Activated T-cell treated with anti-CD3 and anti-CD28 coated beads, Interleukin-2, amount 50 U/mL, for 72 hours (primary cell): ENCODE measurements around the gene RNF223. TPM values are rescaled to one million over a fixed set of nuclear protein-coding genes. Genes with fewer than 3 reads are reported as not detected.

Experiments used
- ATAC-seq, 2 donors: fragments of 150-1000 bp; cut with Tn5 transposase; replicated peaks in 1 of 2; 2 replicates each; pipeline ENCODE4 v1.10.0; 2021; ENCODE audit warnings: moderate library complexity in 2 of 2, mild to moderate bottlenecking in 1 of 2
- DNase-seq, 2 donors: peaks; one replicate each; pipeline ENCODE4 v3.0.0; 2021 to 2022; ENCODE audit warnings: mixed read lengths in 1 of 2
- H3K27ac Mint-ChIP-seq: one replicate; pipeline ENCODE4 v1.8.0; 2022; ENCODE audit warnings: mild to moderate bottlenecking, moderate library complexity, mixed read lengths
- H3K27me3 Mint-ChIP-seq: one replicate; pipeline ENCODE4 v1.8.0; 2022; ENCODE audit warnings: low read depth, mixed read lengths
- H3K36me3 Mint-ChIP-seq, 2 donors: one replicate each; pipeline ENCODE4 v1.8.0; 2022; ENCODE audit warnings: mixed read lengths in 2 of 2, mild to moderate bottlenecking in 1 of 2; ENCODE audit not compliant: insufficient read depth in 2 of 2
- H3K4me1 Mint-ChIP-seq: one replicate; pipeline ENCODE4 v1.8.0; 2022; ENCODE audit warnings: low read depth, mixed read lengths
- H3K4me3 Mint-ChIP-seq, 2 donors: one replicate each; pipeline ENCODE4 v1.8.0; 2022; ENCODE audit warnings: mild to moderate bottlenecking in 2 of 2, mixed read lengths in 2 of 2, moderate library complexity in 2 of 2
- H3K9me3 Mint-ChIP-seq, 2 donors: one replicate each; pipeline ENCODE4 v1.8.0; 2022; ENCODE audit warnings: mixed read lengths in 2 of 2
- total RNA-seq, 2 donors: library from RNA; stranded (reverse); gene quantifications; one replicate each; pipeline ENCODE4 v1.2.3, GENCODE V29; 2022

The RNF223 gene
- total RNA-seq, 2 donors from 2014 or later: 0.12 TPM; not detected in 1

DNA sequence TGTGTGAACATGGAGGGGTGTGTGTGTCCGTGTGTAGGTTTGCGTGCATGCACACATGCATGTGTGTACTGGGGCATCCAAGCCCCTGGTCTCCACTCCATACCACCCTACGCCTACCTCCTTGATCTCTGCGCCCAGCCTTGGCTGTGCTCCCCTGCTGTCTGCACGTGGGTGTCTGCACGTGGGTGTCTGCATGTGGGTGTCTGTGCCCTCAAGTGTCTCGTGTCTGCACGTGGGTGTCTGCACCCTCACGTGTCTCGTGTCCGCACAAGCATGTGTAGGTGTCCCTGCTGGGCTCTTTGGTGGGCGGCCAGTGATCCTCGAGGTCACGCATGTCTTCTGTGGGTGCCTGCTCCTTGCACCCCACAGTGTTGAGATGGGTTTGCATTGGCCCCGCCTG is 21.1 kb downstream of the RNF223 start:
- DNase-seq (no peak), ATAC-seq (no peak)
- Mint-ChIP-seq H3K27me3 (peaks cover 2% of the 10 kb centered on the region), H3K4me3 (no peak overlapping the region), H3K9me3 (peaks cover 0 to 3% of the 10 kb centered on the region in 2 donors), H3K4me1 (no peaks in the 10 kb centered on the region), H3K36me3 (no peaks in the 10 kb centered on the region), H3K27ac (no peak overlapping the region)

DNA sequence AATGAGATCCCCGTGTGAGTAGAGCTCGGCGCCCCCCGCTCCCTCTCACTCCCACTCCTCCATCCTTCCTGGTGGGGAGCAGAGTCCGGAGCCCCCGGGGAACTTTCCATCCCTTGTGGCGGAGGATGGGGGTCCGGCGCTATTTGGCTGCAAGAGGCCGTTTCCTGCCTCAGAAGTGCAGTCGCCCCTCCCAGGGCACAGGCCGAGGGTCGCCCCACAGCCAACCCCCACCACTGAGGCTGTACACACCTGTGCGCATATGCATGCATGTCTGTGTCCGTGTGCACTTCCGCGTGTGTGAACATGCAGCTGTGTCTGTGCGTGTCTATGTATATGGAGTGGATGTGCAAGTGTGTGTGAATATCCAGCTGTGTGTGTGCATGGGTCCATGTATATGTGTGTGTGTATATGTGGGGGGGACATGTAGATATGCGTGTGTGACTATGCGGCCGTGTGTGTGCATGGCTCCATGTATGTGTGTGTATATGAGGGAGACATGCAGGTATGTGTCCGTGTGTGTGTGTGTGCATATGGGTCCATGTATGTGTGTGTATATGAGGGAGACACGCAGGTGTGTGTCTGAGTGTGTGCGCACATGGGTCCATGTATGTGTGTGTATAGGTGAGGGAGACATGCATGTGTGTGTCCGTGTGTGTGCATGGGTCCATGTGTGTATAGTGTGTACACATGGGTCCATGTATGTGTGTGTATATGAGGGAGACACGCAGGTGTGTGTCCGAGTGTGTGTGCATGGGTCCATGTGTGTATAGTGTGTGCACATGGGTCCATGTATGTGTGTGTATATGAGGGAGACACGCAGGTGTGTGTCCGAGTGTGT is 21.9 kb downstream of the RNF223 start:
- ATAC-seq (no peak), DNase-seq (no peak)
- peaks cover 0 to 3% of the 10 kb centered on the region in 2 donors for H3K9me3 Mint-ChIP-seq
- no peaks in the 10 kb centered on the region for H3K27me3 Mint-ChIP-seq
- H3K27ac Mint-ChIP-seq: no peak overlapping the region
- H3K4me1 Mint-ChIP-seq: no peaks in the 10 kb centered on the region
- no peaks in the 10 kb centered on the region for H3K36me3 Mint-ChIP-seq
- no peak overlapping the region for H3K4me3 Mint-ChIP-seq

DNA sequence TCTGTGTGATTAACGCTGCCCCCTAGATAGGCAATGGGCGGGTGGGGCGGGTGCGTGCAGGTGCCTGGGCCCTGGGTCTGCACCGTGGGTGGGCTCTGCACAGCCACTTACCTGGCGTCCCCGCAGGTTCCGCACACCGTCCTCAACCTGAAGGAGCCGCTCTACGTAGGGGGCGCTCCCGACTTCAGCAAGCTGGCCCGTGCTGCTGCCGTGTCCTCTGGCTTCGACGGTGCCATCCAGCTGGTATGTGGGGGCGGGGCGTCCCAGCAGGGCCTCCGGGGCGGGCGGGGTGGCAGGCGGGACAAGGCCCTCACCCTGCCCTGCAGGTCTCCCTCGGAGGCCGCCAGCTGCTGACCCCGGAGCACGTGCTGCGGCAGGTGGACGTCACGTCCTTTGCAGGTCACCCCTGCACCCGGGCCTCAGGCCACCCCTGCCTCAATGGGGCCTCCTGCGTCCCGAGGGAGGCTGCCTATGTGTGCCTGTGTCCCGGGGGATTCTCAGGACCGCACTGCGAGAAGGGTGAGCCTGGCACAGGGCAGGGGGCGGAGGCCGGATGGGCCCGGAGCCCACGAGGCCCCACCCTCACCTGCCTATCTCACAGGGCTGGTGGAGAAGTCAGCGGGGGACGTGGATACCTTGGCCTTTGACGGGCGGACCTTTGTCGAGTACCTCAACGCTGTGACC is 22.8 kb downstream of the RNF223 start:
- H3K9me3 Mint-ChIP-seq: peaks cover 0 to 3% of the 10 kb centered on the region in 2 donors
- H3K4me3 Mint-ChIP-seq: no peak overlapping the region
- no peaks in the 10 kb centered on the region for H3K4me1 Mint-ChIP-seq
- DNase-seq: no peak
- no peak for ATAC-seq
- no peaks in the 10 kb centered on the region for H3K36me3 Mint-ChIP-seq
- H3K27ac Mint-ChIP-seq: no peak overlapping the region
- H3K27me3 Mint-ChIP-seq: no peaks in the 10 kb centered on the region

DNA sequence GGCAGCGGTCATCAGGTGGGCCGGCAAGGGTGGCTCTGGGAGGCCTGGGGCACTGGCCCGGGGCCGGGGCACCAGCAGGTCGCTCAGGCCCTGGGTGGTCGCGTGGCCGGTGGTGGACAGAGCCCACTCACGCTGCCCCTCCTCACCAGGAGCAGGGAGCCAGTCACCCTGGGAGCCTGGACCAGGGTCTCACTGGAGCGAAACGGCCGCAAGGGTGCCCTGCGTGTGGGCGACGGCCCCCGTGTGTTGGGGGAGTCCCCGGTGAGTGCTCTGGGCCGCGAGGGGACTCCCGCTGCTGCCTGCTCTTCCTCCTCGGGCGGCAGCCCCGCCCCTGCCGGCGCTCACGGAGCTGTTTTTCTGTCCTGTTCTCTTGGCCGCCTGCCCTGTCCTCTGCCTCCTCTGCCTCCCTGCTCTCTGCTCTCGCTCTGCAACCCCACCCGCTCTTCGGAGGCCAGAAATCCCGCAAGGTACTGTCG is 23.5 kb downstream of the RNF223 start:
- Mint-ChIP-seq H3K27ac (no peak overlapping the region), H3K27me3 (no peaks in the 10 kb centered on the region), H3K9me3 (peaks cover 0 to 3% of the 10 kb centered on the region in 2 donors), H3K4me3 (no peak overlapping the region), H3K4me1 (no peaks in the 10 kb centered on the region), H3K36me3 (no peaks in the 10 kb centered on the region)
- no peak for DNase-seq
- ATAC-seq: no peak

DNA sequence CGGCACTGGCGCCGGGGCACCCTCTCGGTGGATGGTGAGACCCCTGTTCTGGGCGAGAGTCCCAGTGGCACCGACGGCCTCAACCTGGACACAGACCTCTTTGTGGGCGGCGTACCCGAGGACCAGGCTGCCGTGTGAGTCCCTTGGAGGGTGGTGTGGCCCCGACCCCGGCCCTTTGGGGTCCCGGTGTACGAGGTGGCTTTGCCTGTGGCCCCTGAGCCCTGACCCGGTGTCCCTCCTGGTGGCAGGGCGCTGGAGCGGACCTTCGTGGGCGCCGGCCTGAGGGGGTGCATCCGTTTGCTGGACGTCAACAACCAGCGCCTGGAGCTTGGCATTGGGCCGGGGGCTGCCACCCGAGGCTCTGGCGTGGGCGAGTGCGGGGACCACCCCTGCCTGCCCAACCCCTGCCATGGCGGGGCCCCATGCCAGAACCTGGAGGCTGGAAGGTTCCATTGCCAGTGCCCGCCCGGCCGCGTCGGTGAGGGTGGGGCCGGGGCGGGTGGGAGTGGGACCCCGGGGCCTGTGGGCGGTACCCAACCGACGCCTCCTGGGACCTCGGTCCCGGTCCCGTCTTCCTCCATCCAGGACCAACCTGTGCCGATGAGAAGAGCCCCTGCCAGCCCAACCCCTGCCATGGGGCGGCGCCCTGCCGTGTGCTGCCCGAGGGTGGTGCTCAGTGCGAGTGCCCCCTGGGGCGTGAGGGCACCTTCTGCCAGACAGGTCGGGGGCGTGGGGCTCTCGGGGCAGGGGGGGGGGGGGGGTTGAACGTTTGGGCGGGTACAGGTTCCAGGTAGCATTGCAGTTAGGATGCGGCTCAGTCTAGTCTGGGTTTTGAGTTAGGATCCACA is 24.6 kb downstream of the RNF223 start:
- DNase-seq (no peak), ATAC-seq (no peak)
- Mint-ChIP-seq H3K4me3 (no peak overlapping the region), H3K36me3 (no peaks in the 10 kb centered on the region), H3K27ac (no peak overlapping the region), H3K4me1 (no peaks in the 10 kb centered on the region), H3K9me3 (peaks cover 0 to 3% of the 10 kb centered on the region in 2 donors), H3K27me3 (no peaks in the 10 kb centered on the region)

DNA sequence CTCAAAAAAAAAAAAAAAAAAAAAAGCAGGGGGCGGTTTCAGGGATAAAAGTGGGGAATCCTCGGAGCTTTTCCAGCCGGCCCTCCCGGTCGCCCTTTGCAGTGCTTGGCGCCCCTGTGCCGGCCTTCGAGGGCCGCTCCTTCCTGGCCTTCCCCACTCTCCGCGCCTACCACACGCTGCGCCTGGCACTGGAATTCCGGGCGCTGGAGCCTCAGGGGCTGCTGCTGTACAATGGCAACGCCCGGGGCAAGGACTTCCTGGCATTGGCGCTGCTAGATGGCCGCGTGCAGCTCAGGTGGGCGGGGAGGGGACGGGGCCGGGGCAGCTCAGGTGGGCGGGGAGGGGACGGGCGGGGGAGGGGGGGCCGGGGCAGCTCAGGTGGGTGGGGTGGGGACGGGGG is 25.3 kb downstream of the RNF223 start:
- Mint-ChIP-seq H3K27me3 (no peaks in the 10 kb centered on the region), H3K4me1 (no peaks in the 10 kb centered on the region), H3K27ac (no peak overlapping the region), H3K9me3 (peaks cover 0 to 3% of the 10 kb centered on the region in 2 donors), H3K36me3 (no peaks in the 10 kb centered on the region), H3K4me3 (no peak overlapping the region)
- ATAC-seq (no peak), DNase-seq (no peak)

DNA sequence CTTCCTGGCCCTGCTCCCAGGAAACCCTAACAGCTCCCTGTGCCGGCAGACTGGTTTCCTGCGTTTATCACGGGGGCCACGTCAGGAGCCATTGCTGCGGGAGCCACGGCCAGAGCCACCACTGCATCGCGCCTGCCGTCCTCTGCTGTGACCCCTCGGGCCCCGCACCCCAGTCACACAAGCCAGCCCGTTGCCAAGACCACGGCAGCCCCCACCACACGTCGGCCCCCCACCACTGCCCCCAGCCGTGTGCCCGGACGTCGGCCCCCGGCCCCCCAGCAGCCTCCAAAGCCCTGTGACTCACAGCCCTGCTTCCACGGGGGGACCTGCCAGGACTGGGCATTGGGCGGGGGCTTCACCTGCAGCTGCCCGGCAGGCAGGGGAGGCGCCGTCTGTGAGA is 26.1 kb downstream of the RNF223 start:
- no peaks in the 10 kb centered on the region for H3K4me1 Mint-ChIP-seq
- DNase-seq (no peak), ATAC-seq (no peak)
- H3K9me3 Mint-ChIP-seq: peaks cover 0 to 3% of the 10 kb centered on the region in 2 donors
- H3K27ac Mint-ChIP-seq: no peak overlapping the region
- no peaks in the 10 kb centered on the region for H3K27me3 Mint-ChIP-seq
- H3K36me3 Mint-ChIP-seq: peaks cover 0 to under 1% of the 10 kb centered on the region in 2 donors
- H3K4me3 Mint-ChIP-seq: no peak overlapping the region

DNA sequence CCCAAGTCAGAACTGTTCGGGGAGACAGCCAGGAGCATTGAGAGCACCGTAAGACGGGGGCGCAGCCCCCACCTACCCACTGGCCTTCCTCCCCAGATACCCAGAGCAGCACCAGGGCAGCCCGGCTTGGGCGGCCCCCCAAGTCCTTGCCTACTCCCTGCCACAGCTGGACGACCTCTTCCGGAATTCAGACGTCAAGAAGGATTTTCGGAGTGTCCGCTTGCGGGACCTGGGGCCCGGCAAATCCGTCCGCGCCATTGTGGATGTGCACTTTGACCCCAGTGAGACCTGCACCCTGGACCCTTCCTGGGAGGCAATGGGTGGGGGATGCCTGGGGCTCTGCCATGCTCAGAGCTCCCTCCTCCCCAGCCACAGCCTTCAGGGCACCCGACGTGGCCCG is 26.7 kb downstream of the RNF223 start:
- H3K27me3 Mint-ChIP-seq: no peaks in the 10 kb centered on the region
- H3K27ac Mint-ChIP-seq: no peak overlapping the region
- H3K4me1 Mint-ChIP-seq: no peaks in the 10 kb centered on the region
- peaks cover 0 to 1% of the 10 kb centered on the region in 2 donors for H3K36me3 Mint-ChIP-seq
- DNase-seq (no peak), ATAC-seq (no peak)
- no peak overlapping the region for H3K4me3 Mint-ChIP-seq
- H3K9me3 Mint-ChIP-seq: peaks cover 0 to 3% of the 10 kb centered on the region in 2 donors

DNA sequence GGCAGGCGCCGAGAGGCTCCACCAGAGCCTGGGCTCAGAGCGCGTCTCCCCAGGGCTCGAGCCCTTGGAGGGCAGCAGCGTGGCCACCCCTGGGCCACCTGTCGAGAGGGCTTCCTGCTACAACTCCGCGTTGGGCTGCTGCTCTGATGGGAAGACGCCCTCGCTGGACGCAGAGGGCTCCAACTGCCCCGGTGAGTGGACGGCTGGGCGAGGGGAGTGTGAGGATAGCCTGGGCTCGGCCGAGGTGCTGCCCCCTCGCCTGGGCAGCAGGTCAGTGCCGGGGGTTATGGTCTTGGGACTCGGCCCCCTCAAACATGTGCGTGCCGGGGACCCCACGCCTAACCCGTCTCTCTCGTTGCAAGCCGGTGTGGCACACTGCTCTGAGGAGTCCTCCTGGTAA is 27.3 kb downstream of the RNF223 start:
- no peaks in the 10 kb centered on the region for H3K9me3 Mint-ChIP-seq
- ATAC-seq (no peak), DNase-seq (no peak)
- H3K4me3 Mint-ChIP-seq: no peak overlapping the region
- no peaks in the 10 kb centered on the region for H3K27me3 Mint-ChIP-seq
- no peak overlapping the region for H3K27ac Mint-ChIP-seq
- peaks cover 0 to 1% of the 10 kb centered on the region in 2 donors for H3K36me3 Mint-ChIP-seq
- H3K4me1 Mint-ChIP-seq: no peaks in the 10 kb centered on the region

DNA sequence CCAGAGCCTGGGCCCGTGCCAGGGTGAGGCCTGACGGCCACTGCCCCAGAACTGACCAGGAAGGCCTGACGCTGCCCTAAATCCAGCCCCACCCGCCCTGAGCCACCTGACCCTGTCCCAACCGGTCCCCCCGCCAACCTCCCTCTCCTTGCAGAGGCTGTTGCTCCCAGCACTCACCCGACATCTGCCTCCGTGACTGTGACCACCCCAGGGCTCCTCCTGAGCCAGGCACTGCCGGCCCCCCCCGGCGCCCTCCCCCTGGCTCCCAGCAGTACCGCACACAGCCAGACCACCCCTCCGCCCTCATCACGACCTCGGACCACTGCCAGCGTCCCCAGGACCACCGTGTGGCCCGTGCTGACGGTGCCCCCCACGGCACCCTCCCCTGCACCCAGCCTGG is 27.9 kb downstream of the RNF223 start:
- Mint-ChIP-seq H3K36me3 (peaks cover 0 to 1% of the 10 kb centered on the region in 2 donors), H3K27ac (no peak overlapping the region), H3K4me1 (no peaks in the 10 kb centered on the region), H3K4me3 (no peak overlapping the region), H3K27me3 (no peaks in the 10 kb centered on the region), H3K9me3 (no peaks in the 10 kb centered on the region)
- DNase-seq: no peak
- no peak for ATAC-seq

DNA sequence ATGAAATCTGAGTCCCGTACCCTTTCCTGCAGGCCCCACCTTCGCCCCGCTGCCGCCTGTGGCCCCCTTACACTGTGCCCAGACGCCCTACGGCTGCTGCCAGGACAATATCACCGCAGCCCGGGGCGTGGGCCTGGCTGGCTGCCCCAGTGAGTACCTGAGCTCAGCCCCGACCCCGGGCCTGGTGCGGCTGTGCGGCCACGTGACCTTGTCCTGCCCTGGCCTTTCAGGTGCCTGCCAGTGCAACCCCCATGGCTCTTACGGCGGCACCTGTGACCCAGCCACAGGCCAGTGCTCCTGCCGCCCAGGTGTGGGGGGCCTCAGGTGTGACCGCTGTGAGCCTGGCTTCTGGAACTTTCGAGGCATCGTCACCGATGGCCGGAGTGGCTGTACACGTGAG is 29.0 kb downstream of the RNF223 start:
- no peak overlapping the region for H3K27ac Mint-ChIP-seq
- H3K9me3 Mint-ChIP-seq: no peaks in the 10 kb centered on the region
- H3K27me3 Mint-ChIP-seq: no peaks in the 10 kb centered on the region
- no peaks in the 10 kb centered on the region for H3K4me1 Mint-ChIP-seq
- ATAC-seq: no peak
- no peak overlapping the region for H3K4me3 Mint-ChIP-seq
- DNase-seq: no peak
- peaks cover 0 to 1% of the 10 kb centered on the region in 2 donors for H3K36me3 Mint-ChIP-seq

DNA sequence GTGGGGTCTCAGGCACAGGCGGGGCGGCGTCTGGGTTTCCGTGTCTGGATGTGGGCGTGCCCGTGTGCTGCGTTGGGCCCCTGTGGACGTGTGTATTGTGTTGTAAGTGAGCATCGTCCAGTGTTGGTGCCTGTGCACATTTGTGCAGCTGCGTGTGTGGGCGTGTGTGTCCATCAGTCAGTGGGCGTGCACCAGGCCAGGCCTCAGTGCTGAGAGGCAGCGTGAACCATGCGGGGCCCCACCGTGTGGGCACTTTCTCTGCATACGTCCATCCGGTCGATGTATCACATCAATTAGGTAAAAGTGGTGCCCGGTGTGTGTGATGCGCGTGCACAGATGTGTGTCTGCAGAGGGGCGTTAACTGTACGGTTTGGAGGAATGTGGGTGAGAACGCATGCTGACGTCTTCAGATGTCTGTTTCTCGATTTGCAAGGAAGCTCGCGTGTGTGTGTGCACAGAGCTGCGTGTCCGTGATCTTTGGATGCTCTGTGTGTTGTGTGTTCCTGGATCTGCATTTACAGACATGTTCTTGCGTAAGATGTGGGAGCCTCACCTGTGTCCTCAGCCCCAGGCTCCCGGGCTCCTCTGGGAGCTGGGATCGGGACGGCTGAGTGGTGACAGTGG is 29.5 kb downstream of the RNF223 start:
- H3K27me3 Mint-ChIP-seq: peaks cover 3% of the 10 kb centered on the region
- no peak overlapping the region for H3K27ac Mint-ChIP-seq
- no peaks in the 10 kb centered on the region for H3K9me3 Mint-ChIP-seq
- peaks cover 4% of the 10 kb centered on the region for H3K4me1 Mint-ChIP-seq
- H3K36me3 Mint-ChIP-seq: peaks cover 0 to 1% of the 10 kb centered on the region in 2 donors
- ATAC-seq (no peak), DNase-seq (no peak)
- no peak overlapping the region for H3K4me3 Mint-ChIP-seq
